IMR-90 (cell line): ENCODE measurements around the gene TNFRSF25. TPM values are rescaled to one million over a fixed set of nuclear protein-coding genes. Genes with fewer than 3 reads are reported as not detected.

ENCODE experiments used
- ATAC-seq: fragments of 200-7000 bp; cut with Tn5 transposase; 2 replicates; pipeline ENCODE4 v1.9.1; 2020; ENCODE audit warnings: low read depth, mild to moderate bottlenecking, moderate library complexity
- BruUV-seq: library from RNA; stranded (reverse); fragments of 400-500 nt; replicated peaks from 2 replicates; lab custom pipeline; 2021; lab: Mats Ljungman, UMichigan
- CTCF ChIA-PET: fragments of 300-600 bp; formaldehyde crosslinking; extraction: SDS; loops from one replicate; lab custom pipeline; 2021; ENCODE audit warnings: antibody characterized with exemption; lab: Yijun Ruan, JAX
- POLR2A ChIA-PET: fragments of 300-600 bp; sonication (Branson Sonifier 250); formaldehyde crosslinking; loops from one replicate; lab custom pipeline; 2022; ENCODE audit warnings: antibody characterized with exemption; ENCODE audit not compliant: unreplicated experiment; lab: Charles Lee
- DNase-seq: peaks from one replicate; pipeline ENCODE4 v3.0.0; 2013
- H2AFZ ChIP-seq: replicated peaks from 2 replicates; pipeline ENCODE3; 2013; ENCODE audit warnings: low read length, mild to moderate bottlenecking; ENCODE audit not compliant: poor library complexity
- H2AK5ac ChIP-seq: 2 replicates; pipeline ENCODE4 v1.6.1; 2013; ENCODE audit warnings: low read depth, low read length, inconsistent platforms
- H2AK9ac ChIP-seq: replicated peaks from 2 replicates; pipeline ENCODE3; 2013; ENCODE audit warnings: mild to moderate bottlenecking, low read depth, low read length, moderate library complexity; ENCODE audit not compliant: poor library complexity
- H2BK120ac ChIP-seq: 2 replicates; pipeline ENCODE4 v1.6.1; 2013; ENCODE audit warnings: low read depth, low read length, inconsistent platforms
- H2BK15ac ChIP-seq: 3 replicates; pipeline ENCODE4 v1.6.1; 2013; ENCODE audit warnings: low read depth, low read length, inconsistent platforms
- H2BK20ac ChIP-seq: 2 replicates; pipeline ENCODE4 v1.6.1; 2013; ENCODE audit warnings: low read depth, mild to moderate bottlenecking, inconsistent platforms, low read length, moderate library complexity
- H2BK5ac ChIP-seq: 2 replicates; pipeline ENCODE4 v1.6.1; 2013; ENCODE audit warnings: mild to moderate bottlenecking, low read depth, low read length, inconsistent platforms; ENCODE audit not compliant: poor library complexity, severe bottlenecking
- H3K14ac ChIP-seq: replicated peaks from 2 replicates; pipeline ENCODE4 v1.6.1; 2013; ENCODE audit warnings: low read depth, low read length, inconsistent platforms
- H3K18ac ChIP-seq: 2 replicates; pipeline ENCODE4 v1.6.1; 2013; ENCODE audit warnings: low read depth, low read length, control low read depth
- H3K23ac ChIP-seq: 2 replicates; pipeline ENCODE4 v1.6.1; 2013; ENCODE audit warnings: low read depth, low read length, inconsistent platforms
- H3K27ac ChIP-seq: 2 replicates; pipeline ENCODE4 v1.5.1; 2013; ENCODE audit warnings: mild to moderate bottlenecking, control low read depth, low read length; ENCODE audit not compliant: insufficient read depth
- H3K27me3 ChIP-seq: 2 replicates; pipeline ENCODE4 v1.6.1; 2013; ENCODE audit warnings: low read length; ENCODE audit not compliant: control insufficient read depth, insufficient read depth
- H3K36me3 ChIP-seq: 2 replicates; pipeline ENCODE4 v1.6.1; 2013; ENCODE audit warnings: low read length, mixed read lengths; ENCODE audit not compliant: control insufficient read depth, insufficient read depth
- H3K4ac ChIP-seq: 2 replicates; pipeline ENCODE4 v1.6.1; 2013; ENCODE audit warnings: low read depth, low read length, inconsistent platforms
- H3K4me1 ChIP-seq: 2 replicates; pipeline ENCODE4 v1.6.1; 2013; ENCODE audit warnings: low read length, mixed read lengths; ENCODE audit not compliant: control insufficient read depth, insufficient read depth
- H3K4me2 ChIP-seq: 2 replicates; pipeline ENCODE4 v1.6.1; 2013; ENCODE audit warnings: low read depth, mild to moderate bottlenecking, control low read depth, low read length, moderate library complexity
- H3K4me3 ChIP-seq: 2 replicates; pipeline ENCODE4 v1.5.1; 2013; ENCODE audit warnings: low read depth, mild to moderate bottlenecking, control low read depth, low read length, moderate library complexity; ENCODE audit not compliant: insufficient read depth
- H3K56ac ChIP-seq: 2 replicates; pipeline ENCODE4 v1.6.1; 2013; ENCODE audit warnings: low read length, inconsistent platforms; ENCODE audit not compliant: insufficient read depth; ENCODE audit errors: extremely low read depth
- H3K79me1 ChIP-seq, 2 experiments: 2 replicates each; pipeline ENCODE4 v1.6.1; 2013; ENCODE audit warnings: low read length in 2 of 2, inconsistent platforms in 1 of 2, low read depth in 1 of 2
- H3K9ac ChIP-seq: 2 replicates; pipeline ENCODE4 v1.6.1; 2013; ENCODE audit warnings: low read depth, low read length, control low read depth
- H3K9me1 ChIP-seq: 2 replicates; pipeline ENCODE4 v1.6.1; 2013; ENCODE audit warnings: low read length, inconsistent platforms; ENCODE audit not compliant: insufficient read depth
- H3K9me3 ChIP-seq: 2 replicates; pipeline ENCODE4 v1.6.1; 2013; ENCODE audit warnings: low read length; ENCODE audit not compliant: control insufficient read depth, insufficient read depth
- H4K20me1 ChIP-seq: 2 replicates; pipeline ENCODE4 v1.6.1; 2013; ENCODE audit warnings: low read length, inconsistent platforms; ENCODE audit not compliant: insufficient read depth
- H4K5ac ChIP-seq: 2 replicates; pipeline ENCODE4 v1.6.1; 2013; ENCODE audit warnings: mild to moderate bottlenecking, low read depth, low read length, control low read depth
- H4K8ac ChIP-seq, 2 experiments: 2 replicates each; pipeline ENCODE4 v1.6.1; 2013; ENCODE audit warnings: low read depth in 2 of 2, low read length in 2 of 2, control low read depth in 1 of 2, inconsistent platforms in 1 of 2
- H4K91ac ChIP-seq: 2 replicates; pipeline ENCODE4 v1.6.1; 2013; ENCODE audit warnings: low read depth, low read length, inconsistent platforms; ENCODE audit not compliant: insufficient read depth
- CEBPB ChIP-seq: IDR thresholded peaks from 2 replicates; pipeline ENCODE4 v1.6.1; 2012; ENCODE audit warnings: low read depth, low read length, improper control_type of control experiment
- CHD1 ChIP-seq: IDR thresholded peaks from 2 replicates; pipeline ENCODE4 v1.6.1; 2012; ENCODE audit warnings: low read depth, low read length, improper control_type of control experiment
- MXI1 ChIP-seq: IDR thresholded peaks from 2 replicates; pipeline ENCODE4 v1.6.1; 2012; ENCODE audit warnings: low read depth, mild to moderate bottlenecking, low read length, moderate library complexity, borderline replicate concordance
- RCOR1 ChIP-seq: IDR thresholded peaks from 2 replicates; pipeline ENCODE4 v1.6.1; 2012; ENCODE audit warnings: mild to moderate bottlenecking, low read length, improper control_type of control experiment; ENCODE audit not compliant: insufficient replicate concordance
- RFX5 ChIP-seq: IDR thresholded peaks from 2 replicates; pipeline ENCODE4 v1.8.0; 2012; ENCODE audit warnings: low read depth, mild to moderate bottlenecking, low read length, moderate library complexity
- WGBS, 2 experiments: methylation state at CpG; one replicate each; pipeline versions ENCODE4 v1.1.5 to v1.1.7; 2013; ENCODE audit warnings: missing lambda C conversion rate in 2 of 2; ENCODE audit not compliant: insufficient read length in 1 of 2; ENCODE audit errors: extremely low coverage in 2 of 2; 5-methylcytosine and 5-hydroxymethylcytosine counted together
- dilution Hi-C: fragments of 300-500 bp; cut with HindIII; formaldehyde crosslinking; loops from one replicate; pipeline ENCODE4 v1.14.3; 2018; ENCODE audit warnings: low sequenced_read_pairs; ENCODE audit not compliant: unreplicated experiment
- in situ Hi-C: fragments of 300-500 bp; cut with MboI; formaldehyde crosslinking; loops from 3 replicates; pipeline ENCODE4 v1.14.3; 2019; ENCODE audit warnings: low sequenced_read_pairs, inconsistent platforms, mixed read lengths
- intact Hi-C: fragments of 100-400 bp; cut with micrococcal nuclease; formaldehyde crosslinking; loops from 2 replicates; pipeline ENCODE4 v1.10.0; 2022
- polyA plus RNA-seq, 3 experiments: library from polyadenylated mRNA; depleted of rRNA; stranded (reverse); fragments of >200 nt; gene quantifications; 2 replicates each; pipeline ENCODE4 v1.2.3, GENCODE V29; 2012; ENCODE audit warnings: low replicate concordance in 1 of 3
- total RNA-seq: library from RNA; depleted of rRNA; stranded (reverse); fragments of >200 nt; gene quantifications from 2 replicates; pipeline ENCODE4 v1.2.3, GENCODE V29; 2012

TNFRSF25 gene
- total and polyA plus RNA-seq, 2 of the 4 experiments (the other 2 are of a cell fraction) = 1.3 to 11.2 TPM

GRCh38 chr1:6491081-6491449 lies 25.1 kb upstream of the TNFRSF25 start:
- no peaks in the 10 kb centered on the region for H3K36me3 ChIP-seq
- intact Hi-C loops = loop anchor here (5.0 kb wide), 1 partner anchor 244 kb away; no protein-coding TSS in a partner anchor

More at GRCh38 chr1:6491081-6491449, 25.1 kb upstream of the TNFRSF25 start:
- Histone ChIP-seq H3K27me3 (no peaks in the 10 kb centered on the region), H3K9me3 (no peaks in the 10 kb centered on the region), H4K8ac (peak overlapping the region; percentile 46 to 86), H2BK5ac (peak overlapping the region; percentile 53), H3K4me3 (peak overlapping the region; percentile 66), H3K9ac (peak overlapping the region; percentile 71), H3K4me1 (peaks cover 14% of the 10 kb centered on the region), H2BK120ac (peak overlapping the region; percentile 67; the same call in 1 of the 2 replicates), H3K27ac (peak overlapping the region; percentile 80), H3K4ac (peak overlapping the region; percentile 94), H2BK20ac (peak overlapping the region; percentile 40; the same call in 1 of the 2 replicates), H3K56ac (peak overlapping the region; percentile 2; the same call in 1 of the 2 replicates), H4K91ac (peak overlapping the region; percentile 36), H4K20me1 (peaks cover 6% of the 10 kb centered on the region; the same call in 1 of the 2 replicates), H2AK5ac (peak overlapping the region; percentile 30), H3K9me1 (0 out of 2 replicates have a peak, but pooled peaks cover 2% of the 10 kb centered on the region), H2AK9ac (peak overlapping the region; percentile 99), H3K4me2 (peak overlapping the region; percentile 58), H2AFZ (peak overlapping the region; percentile 95), H3K14ac (peak overlapping the region; percentile 73), H3K23ac (peak overlapping the region; percentile 31; the same call in 1 of the 2 replicates), H3K18ac (no peak overlapping the region), H3K79me1 (peaks cover 0 to 20% of the 10 kb centered on the region in 2 experiments; a peak in 1 of 4 replicates), H2BK15ac (no peak overlapping the region), H4K5ac (peak overlapping the region; percentile 28; the same call in 1 of the 2 replicates)
- DNase-seq = no peak
- CTCF ChIA-PET = no interaction called here
- dilution Hi-C loops (no loop called here), in situ Hi-C loops (loop anchor here (10.0 kb wide), 1 partner anchor 154 kb away; no protein-coding TSS in a partner anchor)
- TF ChIP-seq RFX5 (no peak), MXI1 (0 out of 2 replicates have a peak, but pooled peaks have one; percentile 6), RCOR1 (no peak), CEBPB (no peak), CHD1 (no peak)
- 40% methylated on average over 1 of the region's 6 CpGs; no CpG with 5 or more reads in 1 of the 2 experiments for WGBS, 2 experiments
- POLR2A ChIA-PET = no interaction called here
- no TSS peak for BruUV-seq
- no peak for ATAC-seq
